HG03521 (cell line): ENCODE data around the gene EMSY.
"Not testable (repeated sequence)": the region's sequence is repeated elsewhere in the genome, so short reads cannot be mapped to it uniquely, and the experiment has no call there.

ENCODE experiments used
- ATAC-seq: cut with Tn5 transposase; IDR thresholded peaks from one replicate; pipeline ENCODE4 v1.9.1; 2021; ENCODE audit warnings: mild to moderate bottlenecking, moderate library complexity; ENCODE audit not compliant: unreplicated experiment

EMSY gene

DNA sequence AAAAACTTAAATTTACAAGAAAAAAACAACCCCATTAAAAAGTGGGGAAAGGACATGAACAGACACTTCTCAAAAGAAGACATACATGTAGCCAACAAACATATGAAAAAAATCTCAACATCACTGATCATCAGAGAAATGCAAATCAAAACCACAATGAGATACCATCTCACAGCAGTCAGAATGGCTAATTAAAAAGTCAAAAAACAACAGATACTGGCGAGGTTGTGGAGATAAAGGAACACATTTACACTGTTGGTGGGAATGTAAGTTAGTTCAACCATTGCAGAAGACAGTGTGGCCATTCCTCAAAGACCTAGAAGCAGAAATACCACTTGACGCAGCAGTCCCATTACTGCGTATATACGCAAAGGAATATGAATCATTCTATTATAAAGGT, 150.3 kb downstream of the EMSY start:
- ATAC-seq = not testable (repeated sequence)

DNA sequence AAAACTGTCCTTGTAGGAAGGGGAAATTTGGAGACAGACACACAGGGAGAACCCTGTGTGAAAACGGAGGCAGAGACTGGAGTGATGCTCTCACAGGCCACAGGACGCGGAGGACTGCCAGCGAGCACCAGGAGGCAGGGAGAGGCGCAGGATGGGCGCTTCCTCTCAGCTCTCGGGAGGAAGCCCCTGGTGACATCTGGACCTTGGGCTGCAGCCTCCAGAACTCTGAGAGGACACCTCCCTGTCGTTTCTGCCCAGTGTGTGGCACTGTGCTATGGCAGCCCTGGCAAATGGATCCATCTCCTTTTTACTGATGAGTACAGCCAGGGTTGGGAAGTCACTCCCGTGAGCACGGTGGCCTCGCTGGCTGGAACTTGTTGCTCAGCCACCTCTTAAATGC, 151.8 kb downstream of the EMSY start:
- ATAC-seq = no peak

DNA sequence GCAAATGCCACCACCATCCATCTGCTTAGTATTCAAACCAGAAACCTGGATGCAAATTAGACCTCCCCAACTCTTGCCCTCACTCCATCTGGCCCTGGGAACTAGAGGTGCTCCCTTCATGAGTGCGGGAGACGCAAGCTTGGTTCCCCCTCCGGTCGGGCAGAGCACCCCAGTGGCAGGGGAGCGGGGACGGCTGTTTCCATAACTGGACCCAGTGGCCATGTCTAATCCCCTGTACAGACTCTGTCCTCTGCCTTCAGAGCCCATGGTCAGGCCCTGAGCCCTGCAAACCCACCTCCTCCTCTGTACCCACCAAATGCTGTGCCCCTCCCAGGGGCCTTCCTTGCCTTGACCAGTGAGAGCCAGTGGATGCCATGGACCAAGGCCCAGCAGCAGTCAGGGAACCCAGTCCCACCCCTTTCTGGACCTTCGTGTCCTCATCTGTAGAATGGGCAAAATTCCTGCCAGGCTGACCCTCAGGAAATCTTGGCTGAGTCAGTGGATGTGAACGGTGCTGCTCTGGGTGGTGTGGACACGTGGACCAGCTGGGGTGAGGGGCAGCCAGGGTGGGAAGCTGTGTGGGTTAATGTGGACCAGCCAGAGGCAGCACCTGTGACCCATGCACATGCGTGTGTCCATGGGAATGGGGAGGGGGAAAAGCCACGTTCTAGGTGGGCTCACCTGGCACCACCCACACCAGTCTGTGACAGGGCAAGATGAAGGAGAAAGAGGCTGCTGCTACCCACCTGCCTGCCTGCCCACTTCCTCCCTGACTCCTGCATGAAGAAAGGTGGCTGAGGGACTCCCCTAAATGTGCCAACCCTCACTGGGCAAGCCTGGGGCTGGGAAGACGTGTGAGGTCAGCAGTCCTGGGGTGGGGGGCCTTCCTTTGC, 153.0 kb downstream of the EMSY start:
- ATAC-seq = no peak

DNA sequence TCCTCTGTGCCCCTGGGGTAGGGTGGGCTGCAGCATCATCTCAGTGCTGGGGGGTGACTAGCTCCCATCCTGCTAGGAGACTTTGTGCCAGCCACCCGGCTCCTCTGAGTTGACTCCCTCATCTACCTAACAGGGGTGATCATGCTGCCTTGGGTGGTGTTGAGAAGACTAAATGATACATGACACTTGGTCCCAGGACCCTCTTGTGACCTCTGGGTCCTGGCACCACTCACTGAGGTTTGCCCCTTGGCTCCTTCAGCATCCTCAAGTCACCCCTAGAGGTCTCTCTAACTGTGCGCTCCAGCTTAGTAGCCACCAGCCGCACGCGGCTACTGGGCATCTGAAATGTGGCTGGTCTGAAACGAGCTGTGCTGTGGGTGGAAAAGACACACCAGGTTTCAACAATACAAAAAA, 153.6 kb downstream of the EMSY start:
- no peak for ATAC-seq

DNA sequence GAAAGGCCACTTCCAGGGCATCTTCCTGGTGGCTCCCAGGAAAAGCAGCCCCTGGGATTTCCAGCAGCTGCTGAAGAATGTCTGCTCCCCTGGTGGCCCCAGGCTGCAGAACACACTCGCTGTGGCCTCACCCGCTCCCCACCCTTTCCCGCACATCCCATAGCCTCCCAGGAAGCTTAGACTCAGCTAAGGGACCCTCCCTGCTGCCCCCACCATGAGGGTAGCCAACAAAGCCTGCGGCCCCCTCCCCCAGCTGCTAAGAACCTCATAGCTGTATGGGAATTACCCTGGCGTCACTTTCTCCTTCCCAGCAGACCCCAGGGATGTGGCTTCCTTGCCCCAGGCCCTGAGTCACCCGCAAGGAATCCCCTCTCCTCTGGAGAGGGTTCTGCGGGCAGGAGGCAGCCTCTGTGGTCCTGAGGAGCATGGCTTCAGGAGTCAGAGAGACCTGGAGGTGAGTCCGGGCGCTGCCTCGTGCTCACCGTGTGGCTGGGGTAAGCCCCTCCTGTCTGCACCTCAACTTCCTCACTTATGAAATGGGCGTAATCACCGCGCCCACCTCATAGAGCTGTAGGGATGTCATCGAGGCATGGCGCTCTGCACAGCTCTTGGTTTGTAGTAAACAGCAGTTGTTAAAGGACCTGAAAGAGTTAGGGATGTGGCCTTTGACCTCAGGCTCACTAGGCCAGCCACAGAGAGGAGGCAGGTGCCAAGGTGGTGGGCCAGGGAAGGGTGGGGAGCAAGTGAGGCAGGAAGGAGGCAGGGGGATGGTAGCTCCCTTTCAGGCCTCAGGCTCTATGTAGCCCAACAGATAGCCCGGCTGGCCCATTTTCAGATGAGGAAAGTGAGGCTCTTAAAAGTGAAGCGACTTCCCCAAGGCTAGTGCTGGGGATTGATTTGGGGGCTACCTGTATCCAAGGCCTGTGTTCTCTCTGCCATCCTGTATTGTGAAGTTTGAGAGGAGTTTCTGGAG, 154.5 kb downstream of the EMSY start:
- no peak for ATAC-seq

DNA sequence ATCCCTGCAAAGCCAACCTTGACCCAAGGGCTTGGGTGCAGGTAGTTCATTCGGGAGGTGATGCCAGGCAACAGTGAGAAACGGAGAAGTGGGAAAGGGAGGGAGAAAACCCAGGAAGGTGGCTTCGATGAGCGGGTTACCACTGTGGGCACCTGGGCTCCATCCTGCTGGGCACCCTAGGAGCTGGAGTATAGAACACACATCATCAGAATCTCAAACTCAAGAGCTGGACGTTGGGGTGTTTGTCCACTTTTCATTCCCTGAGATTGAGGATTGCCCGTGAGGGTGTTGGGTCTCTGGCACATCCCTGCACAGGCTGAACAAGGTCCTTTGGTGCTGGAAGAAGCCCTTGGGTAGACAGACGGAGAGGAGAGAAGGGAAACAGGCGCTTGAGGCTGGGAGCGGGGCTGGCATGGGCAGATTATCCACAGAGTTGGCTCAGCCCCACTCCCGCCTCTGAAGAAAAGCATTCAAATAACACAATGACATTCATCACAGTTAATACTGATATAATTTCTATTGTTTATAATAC, 155.4 kb downstream of the EMSY start:
- ATAC-seq = no peak

DNA sequence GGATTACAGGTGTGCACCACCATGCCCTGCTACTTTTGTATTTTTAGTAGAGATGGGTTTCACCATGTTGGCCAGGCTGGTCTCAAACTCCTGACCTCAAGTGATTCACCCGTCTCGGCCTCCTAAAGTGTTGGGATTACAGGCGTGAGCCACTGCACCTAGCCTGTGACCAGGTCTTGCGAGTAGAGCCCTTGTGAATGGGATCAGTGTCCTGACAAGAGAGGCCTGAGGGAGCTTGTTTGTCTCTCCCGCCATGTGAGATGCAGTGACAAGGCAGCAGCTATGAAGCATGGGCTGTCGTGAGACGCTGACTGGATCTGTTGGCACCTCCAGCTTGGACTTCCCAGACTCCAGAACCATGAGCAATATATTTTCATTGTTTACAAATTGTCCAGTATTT, 156.5 kb downstream of the EMSY start:
- no peak for ATAC-seq

DNA sequence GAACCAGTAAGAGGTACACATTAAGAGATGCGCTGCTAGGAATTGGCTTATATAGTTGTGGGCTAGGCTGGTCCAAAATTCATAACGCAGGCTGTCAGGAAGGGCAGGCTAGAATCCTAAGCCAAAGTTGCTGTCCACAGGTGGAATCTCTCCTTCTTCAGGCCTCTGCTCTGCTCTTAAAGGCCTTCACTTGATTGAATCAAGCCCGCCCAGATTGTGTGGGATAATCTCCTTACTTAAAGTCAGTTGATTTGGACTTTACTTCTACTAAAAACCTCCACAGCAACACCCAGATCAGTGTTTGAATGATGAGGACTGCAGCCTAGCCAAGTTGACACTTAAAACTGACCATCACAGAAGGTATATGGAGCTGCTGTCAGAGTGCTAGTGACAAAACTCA, 156.9 kb downstream of the EMSY start:
- ATAC-seq = no peak

DNA sequence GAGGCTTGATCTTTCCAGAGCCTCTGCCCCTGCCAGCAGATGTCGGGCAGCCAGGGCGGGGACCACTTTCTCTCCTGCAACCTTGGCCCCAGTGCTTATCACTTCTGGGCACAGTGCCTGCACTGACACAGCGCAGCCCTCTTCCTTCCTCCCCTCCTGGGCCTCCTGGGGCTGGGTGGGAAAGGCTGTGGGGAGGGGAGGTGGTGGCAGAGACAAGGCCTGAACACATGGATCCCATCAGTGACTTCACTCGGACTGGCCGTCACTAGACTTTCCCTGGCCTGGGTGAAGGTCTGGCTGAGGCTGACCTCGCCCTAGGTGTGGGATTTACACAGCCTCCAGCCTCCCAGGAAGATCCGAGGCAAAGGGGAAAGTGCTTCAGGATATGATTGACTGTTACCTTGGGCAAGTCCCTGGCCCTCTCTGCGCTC, 157.6 kb downstream of the EMSY start:
- ATAC-seq = no peak
